ENCODE results near the gene TPM4. TPM values are rescaled to one million over a fixed set of nuclear protein-coding genes. Genes with fewer than 3 reads are reported as not detected.

Gene TPM4
- total and polyA plus RNA-seq, 2 donors (not counting 1 experiment from before 2014, with no cell fraction given): 65.4 to 127 TPM

GRCh38 chr19:16144216-16144581, 67.9 kb downstream of the TPM4 start:
- peak overlapping the region; percentile 86 for H3K9ac ChIP-seq (ENCODE audit: low read length)
- H3K4me3 Mint-ChIP-seq: peak overlapping the region; percentile 95
- peaks cover 0 to 18% of the 10 kb centered on the region in 2 experiments for H3K36me3 ChIP-seq (replicated peaks in 1 of 2; ENCODE audit: control extremely low read depth in 1 of 2, control insufficient read depth in 1 of 2, extremely low read depth in 1 of 2, insufficient read depth in 2 of 2, low read length in 1 of 2)
- WGBS (ENCODE audit: insufficient coverage): 0% methylated on average over 1 of the region's 1 CpG
- CTCF ChIA-PET: interaction anchor here (0.7 to 8.5 kb wide), 16 partner anchors 9 to 297 kb away, joined by 3 to 63 read pairs (median 5); partner anchors contain the start of gene FAM32A
- no peak overlapping the region for H2AFZ ChIP-seq (ENCODE audit: insufficient read depth, low read depth, low read length, poor library complexity, severe bottlenecking)
- DNase-seq (peak; percentile 50), ATAC-seq (ENCODE audit: low read depth) (no peak)
- H3K4me1 Mint-ChIP-seq: peaks cover 79% of the 10 kb centered on the region
- H3K27ac Mint-ChIP-seq: peak overlapping the region; percentile 100
- H3K9me3 ChIP-seq (ENCODE audit: control extremely low read depth in 1 of 3, control insufficient read depth in 2 of 3, insufficient read depth in 1 of 3, low read length in 2 of 3): peaks cover 0 to 20% (median 0%) of the 10 kb centered on the region in 3 donors
- peak overlapping the region; percentile 73 to 94 (median 91) for H3K4me3 ChIP-seq (ENCODE audit: control extremely low read depth in 1 of 5, extremely low read depth in 1 of 5, insufficient read depth in 1 of 5, low read depth in 2 of 5, low read length in 4 of 5)
- H3K27me3 Mint-ChIP-seq: no peaks in the 10 kb centered on the region
- H3K4me1 ChIP-seq (ENCODE audit: control insufficient read depth in 2 of 2, insufficient read depth in 2 of 2, low read length in 2 of 2): peaks cover 76 to 99% of the 10 kb centered on the region in 2 donors
- H3K79me2 ChIP-seq (ENCODE audit: control insufficient read depth, insufficient read depth, low read length): peaks cover 59% of the 10 kb centered on the region
- POLR2A ChIA-PET: interaction anchor here (0.6 to 4.8 kb wide), 26 partner anchors 9 to 1880 kb away, joined by 3 to 54 read pairs (median 6); partner anchors contain the start of genes AP1M1, KLF2, RAB8A and TPM4
- no peaks in the 10 kb centered on the region for H3K27me3 ChIP-seq (replicated peaks in 1 of 4; ENCODE audit: control extremely low read depth in 1 of 4, control insufficient read depth in 3 of 4, insufficient read depth in 4 of 4, low read length in 3 of 4)
- intact Hi-C loops (cut with micrococcal nuclease): loop anchor here (5.0 kb wide), 3 partner anchors 183 to 443 kb away; no protein-coding TSS in a partner anchor
- peak overlapping the region; percentile 95 to 97 for H3K27ac ChIP-seq (ENCODE audit: low read length in 2 of 2)
- TF ChIP-seq CTCF (IDR thresholded peaks at IDR 0.05): no peak
- no peak for TF ChIP-seq EZH2 (IDR thresholded peaks at IDR 0.05; ENCODE audit: borderline replicate concordance, insufficient read depth, low read depth, low read length, poor library complexity, severe bottlenecking)
- H4K20me1 ChIP-seq (ENCODE audit: control insufficient read depth, insufficient read depth, low read length, poor library complexity, severe bottlenecking): peaks cover 15% of the 10 kb centered on the region
- H3K9me3 Mint-ChIP-seq (ENCODE audit: insufficient read depth): no peaks in the 10 kb centered on the region
- H3K4me2 ChIP-seq (replicated peaks; ENCODE audit: low read depth, low read length, poor library complexity, severe bottlenecking): peak overlapping the region; percentile 93

- peak overlapping the region in 1 of 2 donors; percentile 95 for H3K27ac ChIP-seq (ENCODE audit: low read length in 2 of 2)
- H3K9me3 Mint-ChIP-seq (ENCODE audit: insufficient read depth): no peaks in the 10 kb centered on the region
- ChIA-PET CTCF (interaction anchor here (3.9 to 8.5 kb wide), 2 partner anchors 28 to 34 kb away, joined by 26 to 63 read pairs; no protein-coding TSS in a partner anchor), POLR2A (interaction anchor here (0.6 to 1.1 kb wide), 5 partner anchors 9 to 1159 kb away, joined by 3 to 8 read pairs (median 5); no protein-coding TSS in a partner anchor)
- peak overlapping the region; percentile 84 for H3K4me3 Mint-ChIP-seq
- peaks cover 27% of the 10 kb centered on the region for H4K20me1 ChIP-seq (ENCODE audit: control insufficient read depth, insufficient read depth, low read length, poor library complexity, severe bottlenecking)
- H3K27ac Mint-ChIP-seq: peak overlapping the region; percentile 87
- DNase-seq: no peak
- no peaks in the 10 kb centered on the region for H3K27me3 Mint-ChIP-seq
- 51% methylated on average over 4 of the region's 5 CpGs for WGBS (ENCODE audit: insufficient coverage)
- no peak overlapping the region for H2AFZ ChIP-seq (ENCODE audit: insufficient read depth, low read depth, low read length, poor library complexity, severe bottlenecking)
- peaks cover 0 to 36% of the 10 kb centered on the region in 2 experiments for H3K36me3 ChIP-seq (replicated peaks in 1 of 2; ENCODE audit: control extremely low read depth in 1 of 2, control insufficient read depth in 1 of 2, extremely low read depth in 1 of 2, insufficient read depth in 2 of 2, low read length in 1 of 2)
- intact Hi-C loops (cut with micrococcal nuclease): no loop called here
- no peaks in the 10 kb centered on the region for H3K27me3 ChIP-seq (replicated peaks in 1 of 4; ENCODE audit: control extremely low read depth in 1 of 4, control insufficient read depth in 3 of 4, insufficient read depth in 4 of 4, low read length in 3 of 4)
- no peak for ATAC-seq (ENCODE audit: low read depth)
- H3K9me3 ChIP-seq (ENCODE audit: control extremely low read depth in 1 of 3, control insufficient read depth in 2 of 3, insufficient read depth in 1 of 3, low read length in 2 of 3): peaks cover 0 to 17% (median 0%) of the 10 kb centered on the region in 3 donors
- H3K79me2 ChIP-seq (ENCODE audit: control insufficient read depth, insufficient read depth, low read length): peaks cover 71% of the 10 kb centered on the region
- H3K9ac ChIP-seq (ENCODE audit: low read length): peak overlapping the region; percentile 86
- peak overlapping the region; percentile 28 to 94 (median 47) for H3K4me3 ChIP-seq (ENCODE audit: control extremely low read depth in 1 of 5, extremely low read depth in 1 of 5, insufficient read depth in 1 of 5, low read depth in 2 of 5, low read length in 4 of 5)
- peaks cover 73% of the 10 kb centered on the region for H3K4me1 Mint-ChIP-seq
- no peak for TF ChIP-seq CTCF (IDR thresholded peaks at IDR 0.05)
- TF ChIP-seq EZH2 (IDR thresholded peaks at IDR 0.05; ENCODE audit: borderline replicate concordance, insufficient read depth, low read depth, low read length, poor library complexity, severe bottlenecking): no peak
- H3K4me1 ChIP-seq (ENCODE audit: control insufficient read depth in 2 of 2, insufficient read depth in 2 of 2, low read length in 2 of 2): peaks cover 78 to 97% of the 10 kb centered on the region in 2 donors
- H3K4me2 ChIP-seq (replicated peaks; ENCODE audit: low read depth, low read length, poor library complexity, severe bottlenecking): peak overlapping the region; percentile 93
Observed at GRCh38 chr19:16146112-16146511, 69.8 kb downstream of the TPM4 start.
